HEK293 (cell line): Measurements from ENCODE around the gene RAP1GAP.

Experiments used
- BCL6B ChIP-seq: fragments of 450-650 bp; formaldehyde crosslinking; IDR thresholded peaks from 2 replicates; pipeline ENCODE4 v1.5.1; 2017; ENCODE audit warnings: missing biosample characterization, missing genetic modification characterization
- GLIS2 ChIP-seq: fragments of 450-650 bp; formaldehyde crosslinking; IDR thresholded peaks from 2 replicates; pipeline ENCODE4 v1.5.1; 2016; ENCODE audit warnings: missing biosample characterization, missing genetic modification characterization
- IKZF3 ChIP-seq: fragments of 450-650 bp; IDR thresholded peaks from 2 replicates; pipeline ENCODE4 v1.5.0; 2018; ENCODE audit warnings: missing biosample characterization, mild to moderate bottlenecking, missing genetic modification characterization, moderate library complexity
- PATZ1 ChIP-seq: fragments of 450-650 bp; formaldehyde crosslinking; IDR thresholded peaks from 2 replicates; pipeline ENCODE4 v1.5.1; 2016; ENCODE audit warnings: missing biosample characterization, missing genetic modification characterization
- PRDM2 ChIP-seq: fragments of 450-650 bp; formaldehyde crosslinking; IDR thresholded peaks from 2 replicates; pipeline ENCODE4 v1.5.1; 2016; ENCODE audit warnings: missing biosample characterization, missing genetic modification characterization, borderline replicate concordance
- PRDM6 ChIP-seq: fragments of 450-650 bp; formaldehyde crosslinking; IDR thresholded peaks from 2 replicates; pipeline ENCODE4 v1.5.1; 2017; ENCODE audit warnings: missing biosample characterization, missing genetic modification characterization
- SCRT1 ChIP-seq: fragments of 450-650 bp; formaldehyde crosslinking; IDR thresholded peaks from 2 replicates; pipeline ENCODE4 v1.5.1; 2016; ENCODE audit warnings: missing biosample characterization, missing genetic modification characterization, borderline replicate concordance
- SP2 ChIP-seq: fragments of 450-650 bp; formaldehyde crosslinking; IDR thresholded peaks from 2 replicates; pipeline ENCODE4 v1.5.1; 2016; ENCODE audit warnings: missing biosample characterization, missing genetic modification characterization
- ZBTB26 ChIP-seq: fragments of 450-650 bp; formaldehyde crosslinking; optimal IDR thresholded peaks from 2 replicates; pipeline ENCODE3; 2016; ENCODE audit warnings: missing biosample characterization, mild to moderate bottlenecking, missing genetic modification characterization
- ZBTB7A ChIP-seq: fragments of 450-650 bp; formaldehyde crosslinking; IDR thresholded peaks from 2 replicates; pipeline ENCODE4 v1.5.1; 2016; ENCODE audit warnings: low read depth, missing biosample characterization, missing genetic modification characterization
- ZIC2 ChIP-seq: fragments of 450-650 bp; formaldehyde crosslinking; IDR thresholded peaks from 2 replicates; pipeline ENCODE4 v1.5.1; 2016; ENCODE audit warnings: missing biosample characterization, missing genetic modification characterization
- ZNF10 ChIP-seq: fragments of 450-650 bp; formaldehyde crosslinking; IDR thresholded peaks from 2 replicates; pipeline ENCODE4 v1.5.1; 2017; ENCODE audit warnings: missing biosample characterization, missing genetic modification characterization
- ZNF121 ChIP-seq: fragments of 450-650 bp; formaldehyde crosslinking; IDR thresholded peaks from 2 replicates; pipeline ENCODE4 v1.5.1; 2016; ENCODE audit warnings: missing biosample characterization, missing genetic modification characterization
- ZNF157 ChIP-seq: fragments of 450-650 bp; formaldehyde crosslinking; IDR thresholded peaks from 2 replicates; pipeline ENCODE4 v1.5.1; 2016; ENCODE audit warnings: missing biosample characterization, missing genetic modification characterization
- ZNF16 ChIP-seq: fragments of 450-650 bp; formaldehyde crosslinking; IDR thresholded peaks from 2 replicates; pipeline ENCODE4 v1.5.1; 2016; ENCODE audit warnings: low read depth, missing biosample characterization, missing genetic modification characterization
- ZNF184 ChIP-seq: fragments of 450-650 bp; IDR thresholded peaks from 2 replicates; pipeline ENCODE4 v1.5.1; 2018; ENCODE audit warnings: missing biosample characterization, mild to moderate bottlenecking, missing genetic modification characterization
- ZNF23 ChIP-seq: fragments of 450-650 bp; formaldehyde crosslinking; IDR thresholded peaks from 2 replicates; pipeline ENCODE4 v1.5.1; 2016; ENCODE audit warnings: missing biosample characterization, missing genetic modification characterization, borderline replicate concordance
- ZNF324 ChIP-seq: fragments of 450-650 bp; formaldehyde crosslinking; IDR thresholded peaks from 2 replicates; pipeline ENCODE4 v1.5.1; 2016; ENCODE audit warnings: missing biosample characterization, missing genetic modification characterization
- ZNF391 ChIP-seq: fragments of 450-650 bp; formaldehyde crosslinking; IDR thresholded peaks from 2 replicates; pipeline ENCODE4 v1.5.1; 2016; ENCODE audit warnings: low read depth, missing biosample characterization, missing genetic modification characterization, borderline replicate concordance
- ZNF48 ChIP-seq: fragments of 450-650 bp; formaldehyde crosslinking; IDR thresholded peaks from 2 replicates; pipeline ENCODE4 v1.5.1; 2016; ENCODE audit warnings: missing biosample characterization, missing genetic modification characterization
- ZNF501 ChIP-seq: fragments of 450-650 bp; formaldehyde crosslinking; IDR thresholded peaks from 2 replicates; pipeline ENCODE4 v1.5.1; 2016; ENCODE audit warnings: missing biosample characterization, missing genetic modification characterization
- ZNF510 ChIP-seq: fragments of 450-650 bp; formaldehyde crosslinking; IDR thresholded peaks from 2 replicates; pipeline ENCODE4 v1.5.1; 2018; ENCODE audit warnings: mild to moderate bottlenecking, missing genetic modification characterization, missing biosample characterization; ENCODE audit not compliant: insufficient replicate concordance
- ZNF558 ChIP-seq: fragments of 450-650 bp; formaldehyde crosslinking; IDR thresholded peaks from 2 replicates; pipeline ENCODE4 v1.5.1; 2016; ENCODE audit warnings: missing biosample characterization, missing genetic modification characterization
- ZNF571 ChIP-seq: fragments of 450-650 bp; formaldehyde crosslinking; IDR thresholded peaks from 2 replicates; pipeline ENCODE4 v1.5.0; 2017; ENCODE audit warnings: missing biosample characterization, missing genetic modification characterization
- ZNF623 ChIP-seq: fragments of 450-650 bp; formaldehyde crosslinking; IDR thresholded peaks from 2 replicates; pipeline ENCODE4 v1.5.1; 2016; ENCODE audit warnings: missing biosample characterization, missing genetic modification characterization
- ZNF677 ChIP-seq: fragments of 450-650 bp; IDR thresholded peaks from 2 replicates; pipeline ENCODE4 v1.5.0; 2018; ENCODE audit warnings: missing biosample characterization, mild to moderate bottlenecking, missing genetic modification characterization, moderate library complexity
- ZNF837 ChIP-seq: fragments of 450-650 bp; formaldehyde crosslinking; IDR thresholded peaks from 2 replicates; pipeline ENCODE4 v1.5.1; 2016; ENCODE audit warnings: missing biosample characterization, missing genetic modification characterization
- ZNF843 ChIP-seq: fragments of 450-650 bp; formaldehyde crosslinking; IDR thresholded peaks from 2 replicates; pipeline ENCODE4 v1.5.1; 2016; ENCODE audit warnings: missing biosample characterization, missing genetic modification characterization

The RAP1GAP gene

GRCh38 chr1:21638531-21639341, 30.4 kb downstream of the RAP1GAP start (continued):
- no peak for TF ChIP-seq ZBTB7A (tag by site-specific recombination)
- TF ChIP-seq ZNF324 (tag by site-specific recombination): no peak
- no peak for TF ChIP-seq ZNF23 (tag by site-specific recombination)
- TF ChIP-seq BCL6B (tag by site-specific recombination): no peak
- no peak for TF ChIP-seq ZNF837 (tag by site-specific recombination)
- no peak for TF ChIP-seq ZIC2 (tag by site-specific recombination)
- peak; percentile 62 for TF ChIP-seq ZNF558 (tag by site-specific recombination)
- peak; percentile 96 for TF ChIP-seq ZNF10
- peak; percentile 69; the same call in 1 of the 2 replicates for TF ChIP-seq ZNF184 (tag by site-specific recombination)
- no peak for TF ChIP-seq ZBTB26 (tag by site-specific recombination)
- peak; percentile 94 for TF ChIP-seq PATZ1 (tag by site-specific recombination)
- no peak for TF ChIP-seq ZNF391 (tag by site-specific recombination)
- TF ChIP-seq ZNF843 (tag by site-specific recombination): no peak
- no peak for TF ChIP-seq SP2
- TF ChIP-seq PRDM6 (tag by site-specific recombination): no peak; the same call in 1 of the 2 replicates
- TF ChIP-seq ZNF510 (tag by site-specific recombination): no peak
- TF ChIP-seq ZNF157 (tag by site-specific recombination): no peak
- TF ChIP-seq ZNF121: no peak
- TF ChIP-seq ZNF16 (tag by site-specific recombination): no peak
- no peak for TF ChIP-seq ZNF501
- no peak for TF ChIP-seq SCRT1 (tag by site-specific recombination)
- TF ChIP-seq ZNF677 (tag by site-specific recombination): no peak
- TF ChIP-seq ZNF48: no peak
- no peak for TF ChIP-seq ZNF623 (tag by site-specific recombination)
- TF ChIP-seq GLIS2: peak; percentile 32; the same call in 1 of the 2 replicates
- no peak for TF ChIP-seq PRDM2 (tag by site-specific recombination)
- TF ChIP-seq ZNF571 (tag by site-specific recombination): no peak
- peak; percentile 75; the same call in 1 of the 2 replicates for TF ChIP-seq IKZF3 (tag by site-specific recombination)
